ENCODE data around the gene TMEM156.
A peak's percentile ranks its signal among the peaks of the same experiment; 100 is the strongest.
"Not testable (repeated sequence)": the region's sequence is repeated elsewhere in the genome, so short reads cannot be mapped to it uniquely, and the experiment has no call there.

Gene TMEM156

GRCh38 chr4:39030725-39031124 lies 1.5 kb downstream of the TMEM156 start:
- Mint-ChIP-seq H3K27me3 (ENCODE audit: low read depth) (no peaks in the 10 kb centered on the region), H3K27ac (peak overlapping the region; percentile 85), H3K9me3 (no peaks in the 10 kb centered on the region), H3K4me3 (peak overlapping the region; percentile 82), H3K36me3 (ENCODE audit: low read depth) (peaks cover 17% of the 10 kb centered on the region), H3K4me1 (ENCODE audit: low read depth) (peaks cover 33% of the 10 kb centered on the region)

DNA sequence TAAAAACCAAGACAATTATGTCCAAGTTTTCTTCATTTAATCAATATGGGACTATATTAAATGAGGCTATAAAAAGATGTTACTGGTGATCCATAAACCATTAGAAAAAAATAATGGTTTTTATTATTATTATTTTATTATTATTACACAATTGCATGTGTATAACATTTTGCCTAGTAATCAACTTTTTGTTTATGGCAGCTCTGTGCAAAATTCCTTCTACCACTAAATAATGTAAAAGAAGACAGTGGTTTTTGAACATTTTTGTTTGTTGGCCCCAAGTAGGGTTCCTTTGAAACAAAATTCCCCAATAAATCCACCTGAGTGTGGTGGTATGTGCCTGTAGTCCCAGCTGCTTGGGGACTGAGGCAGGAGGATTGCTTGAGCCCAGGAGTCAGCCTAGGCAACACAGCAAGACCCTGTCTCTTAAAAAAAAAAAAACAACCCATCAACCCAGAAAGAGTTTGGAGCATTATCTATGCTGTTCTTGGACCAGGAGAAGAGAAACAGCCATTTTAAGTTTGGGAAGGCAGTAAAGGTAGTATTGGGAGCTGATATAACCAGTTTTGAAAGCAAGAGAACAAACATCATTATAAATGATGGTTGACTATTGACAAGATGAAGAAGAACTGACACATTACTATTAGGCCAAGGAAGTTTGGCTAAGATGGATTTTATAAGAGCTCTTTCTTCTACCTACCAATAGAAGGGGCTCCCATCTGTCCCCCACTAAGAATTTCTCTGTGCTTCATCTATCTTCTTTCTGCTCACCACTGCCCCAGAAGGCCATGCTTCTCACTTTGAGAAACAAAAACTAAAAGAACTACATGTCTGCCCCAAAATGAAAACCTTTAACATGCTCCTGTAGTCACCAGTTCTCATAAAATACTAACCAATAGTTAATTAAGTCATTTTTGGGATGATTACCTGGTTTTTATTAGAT lies 2.2 kb downstream of the TMEM156 start:
- H3K4me3 Mint-ChIP-seq: peak overlapping the region; percentile 82

DNA sequence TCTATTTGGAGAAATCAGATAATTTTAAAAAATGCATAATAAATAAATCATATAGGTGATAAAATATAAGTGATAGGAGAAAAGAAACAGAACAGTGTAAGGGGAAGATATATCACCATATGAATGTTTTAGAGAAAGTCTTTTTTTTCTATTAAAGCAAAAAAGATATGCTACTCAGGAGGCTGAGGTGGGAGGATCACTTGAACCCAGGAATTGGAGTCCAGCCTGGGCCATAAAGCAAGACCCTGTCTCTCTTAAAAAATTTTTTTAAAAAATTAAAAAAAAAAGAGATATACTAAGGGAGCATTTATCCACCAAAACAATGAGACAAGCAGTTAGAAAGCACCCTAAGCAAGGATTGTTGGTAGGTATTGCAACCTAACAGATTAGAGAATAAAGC lies 6.1 kb downstream of the TMEM156 start:
- H3K36me3 Mint-ChIP-seq (ENCODE audit: low read depth): peaks cover 43% of the 10 kb centered on the region
- H3K27ac Mint-ChIP-seq: no peak overlapping the region
- peaks cover 14% of the 10 kb centered on the region for H3K9me3 Mint-ChIP-seq
- no peaks in the 10 kb centered on the region for H3K27me3 Mint-ChIP-seq (ENCODE audit: low read depth)
- H3K4me1 Mint-ChIP-seq (ENCODE audit: low read depth): peaks cover 32% of the 10 kb centered on the region
- no peak overlapping the region for H3K4me3 Mint-ChIP-seq

More for the DNA sequence above, 2.2 kb downstream of the TMEM156 start:
- Mint-ChIP-seq H3K36me3 (ENCODE audit: low read depth) (peaks cover 23% of the 10 kb centered on the region), H3K4me1 (ENCODE audit: low read depth) (peaks cover 34% of the 10 kb centered on the region), H3K27ac (peak overlapping the region; percentile 80), H3K9me3 (no peaks in the 10 kb centered on the region), H3K27me3 (ENCODE audit: low read depth) (no peaks in the 10 kb centered on the region)

- Mint-ChIP-seq H3K27ac (no peak overlapping the region), H3K36me3 (ENCODE audit: low read depth) (peaks cover 43% of the 10 kb centered on the region), H3K4me1 (ENCODE audit: low read depth) (peaks cover 32% of the 10 kb centered on the region), H3K9me3 (peaks cover 14% of the 10 kb centered on the region), H3K27me3 (ENCODE audit: low read depth) (no peaks in the 10 kb centered on the region), H3K4me3 (no peak overlapping the region)
These were observed 6.6 kb downstream of the TMEM156 start for GRCh38 chr4:39025552-39026085.

- peaks cover 14% of the 10 kb centered on the region for H3K9me3 Mint-ChIP-seq
- peaks cover 31% of the 10 kb centered on the region for H3K4me1 Mint-ChIP-seq (ENCODE audit: low read depth)
- H3K36me3 Mint-ChIP-seq (ENCODE audit: low read depth): peaks cover 45% of the 10 kb centered on the region
- no peak overlapping the region for H3K27ac Mint-ChIP-seq
- no peak overlapping the region for H3K4me3 Mint-ChIP-seq
- H3K27me3 Mint-ChIP-seq (ENCODE audit: low read depth): no peaks in the 10 kb centered on the region
These were observed 7.8 kb downstream of the TMEM156 start for GRCh38 chr4:39024311-39024865.

GRCh38 chr4:39023059-39023458 lies 9.2 kb downstream of the TMEM156 start:
- H3K27ac Mint-ChIP-seq: no peak overlapping the region
- peaks cover 28% of the 10 kb centered on the region for H3K4me1 Mint-ChIP-seq (ENCODE audit: low read depth)
- peaks cover 50% of the 10 kb centered on the region for H3K36me3 Mint-ChIP-seq (ENCODE audit: low read depth)
- no peak overlapping the region for H3K4me3 Mint-ChIP-seq
- H3K9me3 Mint-ChIP-seq: peaks cover 21% of the 10 kb centered on the region
- H3K27me3 Mint-ChIP-seq (ENCODE audit: low read depth): no peaks in the 10 kb centered on the region

DNA sequence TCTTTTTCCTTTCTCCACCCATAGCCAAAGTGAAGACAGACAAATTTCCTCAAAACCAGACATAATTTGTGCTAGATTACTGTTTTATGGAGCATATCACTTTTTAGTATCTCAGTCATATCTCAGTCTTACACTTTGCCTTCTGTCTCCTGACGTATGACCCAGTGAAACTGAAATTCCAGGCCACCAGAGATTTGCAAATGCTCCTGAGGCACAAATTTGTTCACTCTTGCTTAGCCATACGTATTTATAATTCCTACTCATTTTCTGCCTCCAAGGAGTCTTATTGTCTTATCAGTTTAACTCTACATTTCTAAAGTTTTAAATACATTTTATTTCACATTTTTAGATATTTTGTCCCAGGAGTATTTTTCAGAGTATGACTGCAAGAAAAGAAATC lies 10.0 kb downstream of the TMEM156 start:
- no peak overlapping the region for H3K4me3 Mint-ChIP-seq
- no peak overlapping the region for H3K27ac Mint-ChIP-seq
- H3K36me3 Mint-ChIP-seq (ENCODE audit: low read depth): peaks cover 55% of the 10 kb centered on the region

GRCh38 chr4:39021631-39022030 lies 10.6 kb downstream of the TMEM156 start:
- Mint-ChIP-seq H3K9me3 (peaks cover 29% of the 10 kb centered on the region), H3K4me3 (no peak overlapping the region), H3K36me3 (ENCODE audit: low read depth) (peaks cover 58% of the 10 kb centered on the region), H3K4me1 (ENCODE audit: low read depth) (peaks cover 28% of the 10 kb centered on the region), H3K27me3 (ENCODE audit: low read depth) (no peaks in the 10 kb centered on the region), H3K27ac (no peak overlapping the region)

More for the DNA sequence above, 10.0 kb downstream of the TMEM156 start:
- peaks cover 27% of the 10 kb centered on the region for H3K4me1 Mint-ChIP-seq (ENCODE audit: low read depth)
- no peaks in the 10 kb centered on the region for H3K27me3 Mint-ChIP-seq (ENCODE audit: low read depth)
- H3K9me3 Mint-ChIP-seq: peaks cover 27% of the 10 kb centered on the region

DNA sequence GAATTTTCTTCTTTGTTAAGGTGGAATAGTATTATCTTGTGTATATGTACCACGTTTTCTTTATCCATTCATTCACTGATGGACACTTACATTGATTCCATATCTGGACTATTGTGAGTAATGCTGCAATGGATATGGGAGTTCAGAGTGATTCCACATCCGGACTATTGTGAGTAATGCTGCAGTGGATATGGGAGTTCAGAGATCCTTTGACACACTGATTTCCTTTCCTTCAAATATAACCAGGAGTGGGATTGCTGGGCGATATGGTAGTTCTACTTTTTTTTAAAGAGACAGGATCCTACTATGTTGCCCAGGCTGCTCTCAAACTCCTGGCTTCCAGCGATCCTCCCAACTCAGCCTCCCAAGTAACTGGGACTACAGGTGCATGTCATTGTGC lies 12.1 kb downstream of the TMEM156 start:
- Mint-ChIP-seq H3K4me1 (ENCODE audit: low read depth) (peaks cover 23% of the 10 kb centered on the region), H3K27me3 (ENCODE audit: low read depth) (no peaks in the 10 kb centered on the region), H3K27ac (no peak overlapping the region), H3K36me3 (ENCODE audit: low read depth) (peaks cover 62% of the 10 kb centered on the region), H3K4me3 (no peak overlapping the region), H3K9me3 (peaks cover 42% of the 10 kb centered on the region)

DNA sequence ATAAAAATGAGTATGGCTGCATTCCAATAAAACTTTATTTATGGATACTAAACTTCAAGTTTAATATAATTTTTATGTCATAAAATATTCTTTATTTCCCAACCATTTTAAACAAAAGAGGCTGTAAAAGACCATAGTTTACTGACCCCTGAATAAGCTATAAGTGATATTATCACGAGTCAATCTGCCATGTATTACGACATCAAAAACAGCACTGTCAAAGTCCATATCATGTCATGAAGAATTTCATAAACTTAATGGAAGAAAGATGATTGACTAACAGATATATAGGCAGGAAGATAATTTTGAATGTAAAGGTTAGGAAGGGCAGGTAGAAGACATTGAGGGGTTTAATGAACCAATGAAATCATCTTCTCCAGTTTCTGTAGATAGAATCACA lies 18.2 kb downstream of the TMEM156 start:
- peaks cover 63% of the 10 kb centered on the region for H3K36me3 Mint-ChIP-seq (ENCODE audit: low read depth)
- peaks cover 38% of the 10 kb centered on the region for H3K9me3 Mint-ChIP-seq
- H3K4me3 Mint-ChIP-seq: no peak overlapping the region
- peaks cover 25% of the 10 kb centered on the region for H3K4me1 Mint-ChIP-seq (ENCODE audit: low read depth)
- no peaks in the 10 kb centered on the region for H3K27me3 Mint-ChIP-seq (ENCODE audit: low read depth)
- H3K27ac Mint-ChIP-seq: no peak overlapping the region

DNA sequence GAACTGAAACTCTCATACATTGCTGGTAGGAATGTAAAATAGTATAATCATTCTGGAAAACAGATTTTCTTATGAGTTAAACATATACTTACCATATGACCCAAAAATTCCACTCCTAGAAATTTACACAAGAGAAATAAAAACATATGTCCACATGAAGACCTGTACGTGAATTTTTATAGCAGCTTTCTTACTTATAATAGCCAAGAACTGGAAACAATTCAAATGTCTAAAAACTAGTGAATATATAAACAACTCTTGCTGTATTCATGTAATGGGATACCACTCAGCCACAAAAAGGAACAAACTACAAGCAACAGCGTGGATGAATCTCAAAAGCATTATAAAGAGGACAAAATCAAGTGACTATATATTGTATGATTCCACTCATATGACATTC lies 27.5 kb downstream of the TMEM156 start:
- H3K36me3 Mint-ChIP-seq (ENCODE audit: low read depth): peaks cover 50% of the 10 kb centered on the region
- peaks cover 16% of the 10 kb centered on the region for H3K4me1 Mint-ChIP-seq (ENCODE audit: low read depth)

DNA sequence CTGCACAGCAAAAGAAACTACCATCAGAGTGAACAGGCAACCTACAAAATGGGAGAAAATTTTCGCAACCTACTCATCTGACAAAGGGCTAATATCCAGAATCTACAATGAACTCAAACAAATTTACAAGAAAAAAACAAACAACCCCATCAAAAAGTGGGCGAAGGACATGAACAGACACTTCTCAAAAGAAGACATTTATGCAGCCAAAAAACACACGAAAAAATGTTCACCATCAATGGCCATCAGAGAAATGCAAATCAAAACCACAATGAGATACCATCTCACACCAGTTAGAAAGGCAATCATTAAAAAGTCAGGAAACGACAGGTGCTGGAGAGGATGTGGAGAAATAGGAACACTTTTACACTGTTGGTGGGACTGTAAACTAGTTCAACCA lies 30.2 kb downstream of the TMEM156 start:
- not testable (repeated sequence) for H3K4me3 Mint-ChIP-seq; H3K4me1 Mint-ChIP-seq (ENCODE audit: low read depth); H3K27me3 Mint-ChIP-seq (ENCODE audit: low read depth); H3K27ac Mint-ChIP-seq
- Mint-ChIP-seq H3K9me3 (peaks cover 14% of the 10 kb centered on the region), H3K36me3 (ENCODE audit: low read depth) (peaks cover 52% of the 10 kb centered on the region)

More for the DNA sequence above, 27.5 kb downstream of the TMEM156 start:
- Mint-ChIP-seq H3K27me3 (ENCODE audit: low read depth) (no peaks in the 10 kb centered on the region), H3K4me3 (no peak overlapping the region), H3K27ac (no peak overlapping the region), H3K9me3 (peaks cover 8% of the 10 kb centered on the region)

- Mint-ChIP-seq H3K9me3 (peaks cover 7% of the 10 kb centered on the region), H3K27me3 (ENCODE audit: low read depth) (no peaks in the 10 kb centered on the region), H3K36me3 (ENCODE audit: low read depth) (peaks cover 60% of the 10 kb centered on the region), H3K4me1 (ENCODE audit: low read depth) (peaks cover 18% of the 10 kb centered on the region), H3K27ac (no peak overlapping the region), H3K4me3 (no peak overlapping the region)
These were observed 36.6 kb downstream of the TMEM156 start for GRCh38 chr4:38995660-38996005.

DNA sequence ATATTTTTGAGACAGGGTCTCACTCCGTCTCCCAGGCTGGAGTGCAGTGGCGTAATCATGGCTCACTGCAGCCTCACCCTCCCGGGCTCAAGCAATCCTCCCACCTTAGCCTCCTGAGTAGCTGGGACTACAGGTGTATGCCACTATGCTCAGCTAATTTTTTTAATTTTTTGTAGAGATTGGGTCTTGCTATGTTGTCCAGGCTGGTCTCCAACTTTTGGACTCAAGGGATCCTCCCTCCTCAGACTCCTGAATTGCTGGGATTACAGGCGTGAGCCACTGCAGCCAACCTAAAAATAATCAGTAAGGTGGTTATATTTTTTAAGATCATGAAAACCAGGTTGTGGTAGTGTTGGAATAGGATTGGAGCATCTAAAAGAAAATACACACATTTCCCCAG lies 38.1 kb downstream of the TMEM156 start:
- peaks cover 19% of the 10 kb centered on the region for H3K4me1 Mint-ChIP-seq (ENCODE audit: low read depth)
- no peaks in the 10 kb centered on the region for H3K27me3 Mint-ChIP-seq (ENCODE audit: low read depth)
- H3K4me3 Mint-ChIP-seq: no peak overlapping the region
- no peak overlapping the region for H3K27ac Mint-ChIP-seq
- H3K36me3 Mint-ChIP-seq (ENCODE audit: low read depth): peaks cover 55% of the 10 kb centered on the region
- no peaks in the 10 kb centered on the region for H3K9me3 Mint-ChIP-seq

- H3K4me3 Mint-ChIP-seq: no peak overlapping the region
- H3K36me3 Mint-ChIP-seq (ENCODE audit: low read depth): peaks cover 58% of the 10 kb centered on the region
- H3K27ac Mint-ChIP-seq: peak overlapping the region; percentile 52
- H3K9me3 Mint-ChIP-seq: no peaks in the 10 kb centered on the region
- peaks cover 24% of the 10 kb centered on the region for H3K4me1 Mint-ChIP-seq (ENCODE audit: low read depth)
- H3K27me3 Mint-ChIP-seq (ENCODE audit: low read depth): no peaks in the 10 kb centered on the region
These were observed 38.5 kb downstream of the TMEM156 start for GRCh38 chr4:38993683-38994082.
